GM12878 (cell line): ENCODE results near the gene PDE6G. TPM values are rescaled to one million over a fixed set of nuclear protein-coding genes. Genes with fewer than 3 reads are reported as not detected.

Experiments
- ATAC-seq: fragments of 200-7000 bp; cut with Tn5 transposase; 3 replicates; pipeline ENCODE4 v1.9.1; 2020; ENCODE audit warnings: mild to moderate bottlenecking, moderate library complexity
- BruUV-seq: library from RNA; stranded (reverse); fragments of 400-500 nt; replicated peaks from 2 replicates; lab custom pipeline; 2021; lab: Mats Ljungman, UMichigan
- CTCF ChIA-PET: fragments of 300-600 bp; sonication (Branson Sonifier 250); formaldehyde crosslinking; extraction: SDS; loops from one replicate; lab custom pipeline; 2021; ENCODE audit warnings: inconsistent platforms; lab: Yijun Ruan, JAX
- POLR2A ChIA-PET: fragments of 350-600 bp; formaldehyde crosslinking; extraction: SDS; loops from one replicate; lab custom pipeline; 2021; ENCODE audit warnings: inconsistent platforms; lab: Charles Lee
- RAD21 ChIA-PET: fragments of 300-600 bp; sonication (Branson Sonifier 250); formaldehyde crosslinking; loops from one replicate; lab custom pipeline; 2023; ENCODE audit warnings: antibody characterized with exemption; ENCODE audit not compliant: unreplicated experiment; lab: Charles Lee
- SMC1A ChIA-PET: fragments of 300-600 bp; sonication (Branson Sonifier 250); formaldehyde crosslinking; loops from one replicate; lab custom pipeline; 2023; ENCODE audit not compliant: unreplicated experiment, uncharacterized antibody; lab: Charles Lee
- DNase-seq: peaks from one replicate; pipeline ENCODE4 v3.0.0-alpha.2; 2011; ENCODE audit warnings: low read depth, low spot score
- FAIRE-seq: peaks from 3 replicates; lab custom pipeline; 2011; peaks lifted over from hg19 to GRCh38; lab: Jason Lieb, UNC
- H2AFZ ChIP-seq: 2 replicates; pipeline ENCODE4 v1.6.0; 2011; ENCODE audit warnings: low read depth, low read length, control low read depth; ENCODE audit not compliant: control insufficient read depth
- H3K27ac ChIP-seq: 2 replicates; pipeline ENCODE4 v1.5.1; 2011; ENCODE audit warnings: control low read depth; ENCODE audit not compliant: control insufficient read depth, insufficient read depth
- H3K27me3 ChIP-seq, 2 experiments: replicated peaks in 1 of 2; 2 replicates each; pipeline versions ENCODE4 v1.6.0 to v1.6.1; 2011; ENCODE audit warnings: low read length in 1 of 2; ENCODE audit not compliant: control insufficient read depth in 2 of 2, insufficient read depth in 2 of 2
- H3K36me3 ChIP-seq, 2 experiments: 2 replicates each; pipeline ENCODE4 v1.5.1; 2011; ENCODE audit warnings: low read length in 1 of 2; ENCODE audit not compliant: control insufficient read depth in 2 of 2, insufficient read depth in 2 of 2
- H3K4me1 ChIP-seq: 2 replicates; pipeline ENCODE4 v1.6.1; 2011; ENCODE audit warnings: mild to moderate bottlenecking, low read length, moderate library complexity, mixed read lengths; ENCODE audit not compliant: control insufficient read depth, insufficient read depth
- H3K4me2 ChIP-seq: 2 replicates; pipeline ENCODE4 v1.6.0; 2011; ENCODE audit warnings: control low read depth; ENCODE audit not compliant: control insufficient read depth, insufficient read depth
- H3K4me3 ChIP-seq: fragments of 200-600 bp; sonication (generic); 2 replicates; pipeline ENCODE4 v1.5.1; 2016
- H3K79me2 ChIP-seq: 2 replicates; pipeline ENCODE4 v1.6.0; 2011; ENCODE audit warnings: low read length; ENCODE audit not compliant: control insufficient read depth, insufficient read depth
- H3K9ac ChIP-seq: 2 replicates; pipeline ENCODE4 v1.8.0; 2011; ENCODE audit warnings: low read length, control low read depth, mixed read lengths; ENCODE audit not compliant: control insufficient read depth, insufficient read depth
- H3K9me3 ChIP-seq: replicated peaks from 3 replicates; pipeline ENCODE4 v1.5.1; 2011; ENCODE audit warnings: mild to moderate bottlenecking, low read length; ENCODE audit not compliant: control insufficient read depth, insufficient read depth
- H4K20me1 ChIP-seq: 2 replicates; pipeline ENCODE4 v1.6.0; 2011; ENCODE audit not compliant: control insufficient read depth, insufficient read depth
- ETV6 ChIP-seq, 2 experiments: fragments of 450-650 bp in 1 of 2; IDR thresholded peaks in 1 of 2; conservative IDR thresholded peaks in 1 of 2; 2 replicates each; pipeline ENCODE4 v1.6.1; 2014; ENCODE audit warnings: antibody characterized with exemption in 1 of 2, borderline replicate concordance in 1 of 2, low read depth in 1 of 2, mild to moderate bottlenecking in 1 of 2, moderate library complexity in 1 of 2
- MTA2 ChIP-seq: fragments of 450-650 bp; IDR thresholded peaks from 2 replicates; pipeline ENCODE4 v1.6.1; 2016; ENCODE audit warnings: low read depth, mild to moderate bottlenecking, moderate library complexity
- NR2F1 ChIP-seq: fragments of 450-650 bp; conservative IDR thresholded peaks from 2 replicates; pipeline ENCODE4 v1.6.1; 2017; ENCODE audit warnings: mild to moderate bottlenecking
- SIX5 ChIP-seq: IDR thresholded peaks from 2 replicates; pipeline ENCODE4 v1.6.1; 2011; ENCODE audit warnings: mild to moderate bottlenecking, low read depth, low read length, moderate library complexity; ENCODE audit not compliant: severe bottlenecking
- SMAD1 ChIP-seq: fragments of 450-650 bp; IDR thresholded peaks from 2 replicates; pipeline ENCODE4 v1.6.1; 2018; ENCODE audit warnings: mild to moderate bottlenecking, low read depth; ENCODE audit not compliant: partially characterized antibody
- TBL1XR1 ChIP-seq: IDR thresholded peaks from 2 replicates; pipeline ENCODE4 v1.6.1; 2012; ENCODE audit warnings: low read depth, low read length, improper control_type of control experiment
- WRNIP1 ChIP-seq: IDR thresholded peaks from 2 replicates; pipeline ENCODE4 v1.6.1; 2011; ENCODE audit warnings: low read depth, low read length, improper control_type of control experiment, borderline replicate concordance
- YBX1 ChIP-seq: fragments of 450-650 bp; IDR thresholded peaks from 2 replicates; pipeline ENCODE4 v1.6.1; 2016; ENCODE audit warnings: antibody characterized with exemption
- WGBS: methylation state at CpG from one replicate; pipeline ENCODE4 v1.1.6; 2016; ENCODE audit warnings: low lambda C conversion rate; ENCODE audit not compliant: insufficient replicate concordance, insufficient coverage; ENCODE audit errors: missing lambda C conversion rate; 5-methylcytosine and 5-hydroxymethylcytosine counted together
- in situ Hi-C: fragments of 300-500 bp; cut with MboI; formaldehyde crosslinking; loops from 9 replicates; pipeline ENCODE4 v1.14.3; 2018; ENCODE audit warnings: mixed read lengths
- intact Hi-C: fragments of 100-400 bp; cut with micrococcal nuclease; formaldehyde crosslinking; loops from one replicate; pipeline ENCODE4 v1.14.2; 2022; ENCODE audit not compliant: unreplicated experiment
- polyA plus RNA-seq, 11 experiments: library from polyadenylated mRNA; depleted of rRNA in 4 of 11; unstranded in 6 of 11; stranded (reverse) in 5 of 11; fragments of >200 nt; fragmentation: Nextera tagmentation in 4 of 11; fragmentation: Illumina TruSeq in 1 of 11; extraction: Ambion mirVana in 4 of 11; extraction: Trizol in 1 of 11; gene quantifications; 1 replicate in 1 of 11; 2 replicates in 10 of 11; pipeline versions ENCODE4 v1.2.1 to v1.2.3, GENCODE V29; 2011 to 2016; ENCODE audit warnings: inconsistent platforms in 2 of 11, missing spikeins in 2 of 11, low read depth in 1 of 11
- total RNA-seq, 4 experiments: library from RNA; depleted of rRNA in 3 of 4; stranded (reverse); fragments of >200 nt in 3 of 4; fragmentation: Illumina TruSeq in 1 of 4; extraction: Trizol in 1 of 4; gene quantifications; 2 replicates each; pipeline versions ENCODE4 v1.2.1 to v1.2.3, GENCODE V29; 2013 to 2021

The PDE6G gene
- total and polyA plus RNA-seq, 10 of the 15 experiments (the other 5 are each of a cell fraction or from before 2014, with no cell fraction given): 0.55 to 12.1 (median 4.3) TPM

- ChIA-PET CTCF (interaction anchor here (0.5 to 1.0 kb wide), 2 partner anchors 15 to 236 kb away, joined by 3 read pairs; no protein-coding TSS in a partner anchor), RAD21 (interaction anchor here (0.6 kb wide), 1 partner anchor 702 kb away, joined by 3 read pairs; no protein-coding TSS in a partner anchor), SMC1A (interaction anchor here (1.0 kb wide), 1 partner anchor 40 kb away, joined by 4 read pairs; no protein-coding TSS in a partner anchor), POLR2A (interaction anchor here (1.0 kb wide), 1 partner anchor 21 kb away, joined by 3 read pairs; no protein-coding TSS in a partner anchor)
- H3K79me2 ChIP-seq: peaks cover 5% of the 10 kb centered on the region
- H3K27me3 ChIP-seq: no peaks in the 10 kb centered on the region
- H3K4me3 ChIP-seq: no peak overlapping the region
- no peak overlapping the region for H3K27ac ChIP-seq
- H3K9me3 ChIP-seq: no peaks in the 10 kb centered on the region
- FAIRE-seq: no peak
- no peak overlapping the region for H3K9ac ChIP-seq
- WGBS: 93% methylated on average over 9 of the region's 9 CpGs
- in situ Hi-C loops: no loop called here
- no peaks in the 10 kb centered on the region; a peak in 1 of 4 replicates for H3K36me3 ChIP-seq
- H3K4me1 ChIP-seq: peaks cover 10% of the 10 kb centered on the region
- intact Hi-C loops: no loop called here
- no peaks in the 10 kb centered on the region for H4K20me1 ChIP-seq
- no peak for ATAC-seq
- TF ChIP-seq SMAD1: no peak
- TF ChIP-seq ETV6 (conservative IDR thresholded peaks at IDR 0.05 in 1 of 2, IDR thresholded peaks at IDR 0.05 in 1 of 2; ENCODE audit: borderline replicate concordance in 1 of 2, low read depth in 1 of 2): no peak
- no peak for TF ChIP-seq SIX5
- TF ChIP-seq YBX1: no peak
- no peak for TF ChIP-seq MTA2
- no peak for TF ChIP-seq TBL1XR1
- no peak for TF ChIP-seq WRNIP1
- no peak for TF ChIP-seq NR2F1
- TF ChIP-seq, all 136 proteins: peak for 0
- no TSS peak for BruUV-seq
- Histone ChIP-seq H3K4me2 (no peak overlapping the region), H2AFZ (no peak overlapping the region)
- no peak for DNase-seq
These were observed 4.1 kb upstream of the PDE6G start for GRCh38 chr17:81660441-81660840.
